Erythroblast (primary cell): ENCODE data around the gene PAFAH1B2.

ENCODE experiments used
- GATA1 ChIP-seq: IDR thresholded peaks from 2 replicates; pipeline ENCODE4 v1.6.1; 2011; ENCODE audit warnings: low read depth, mild to moderate bottlenecking, control low read depth, low read length, moderate library complexity
- POLR2A ChIP-seq: IDR thresholded peaks from 2 replicates; pipeline ENCODE4 v1.6.1; 2011; ENCODE audit warnings: mild to moderate bottlenecking, low read length

- TF ChIP-seq POLR2A, result no peak
- TF ChIP-seq GATA1, result no peak
Observed at GRCh38 chr11:117134431-117134830, 9.7 kb upstream of the PAFAH1B2 start.
